AG09319 (cell line): ENCODE data around the gene ADM2.

Source experiments
- DNase-seq: peaks from one replicate; pipeline ENCODE4 v3.0.0-alpha.2; 2010; ENCODE audit warnings: low read depth; ENCODE audit errors: extremely low read depth
- CTCF ChIP-seq: IDR thresholded peaks from 2 replicates; pipeline ENCODE4 v1.5.1; 2011; ENCODE audit warnings: low read depth, mild to moderate bottlenecking, inconsistent platforms, low read length, moderate library complexity

The ADM2 gene

GRCh38 chr22:50456466-50457234, 24.7 kb upstream of the ADM2 start:
- TF ChIP-seq CTCF: no peak; the same call in 1 of the 2 replicates
- DNase-seq: no peak

GRCh38 chr22:50459016-50459415, 22.3 kb upstream of the ADM2 start:
- DNase-seq: no peak
- TF ChIP-seq CTCF: no peak

- DNase-seq: no peak
- no peak for TF ChIP-seq CTCF
These were observed 21.7 kb upstream of the ADM2 start for GRCh38 chr22:50459496-50460140.

- DNase-seq: no peak
- no peak for TF ChIP-seq CTCF
These were observed 20.4 kb upstream of the ADM2 start for GRCh38 chr22:50460938-50461337.

GRCh38 chr22:50461536-50461935, 19.8 kb upstream of the ADM2 start:
- DNase-seq: no peak
- no peak for TF ChIP-seq CTCF

- no peak for DNase-seq
- TF ChIP-seq CTCF: no peak
These were observed 19.3 kb upstream of the ADM2 start for GRCh38 chr22:50461979-50462540.

GRCh38 chr22:50463188-50463900, 18.0 kb upstream of the ADM2 start:
- TF ChIP-seq CTCF: no peak
- no peak for DNase-seq
